Activated CD4-positive, alpha-beta T cell treated with anti-CD3 and anti-CD28 coated beads, Interleukin-2, amount 50 U/mL, for 1 hour (primary cell): ENCODE data around the gene C14orf132.
A peak's percentile ranks its signal among the peaks of the same experiment; 100 is the strongest.

Experiments
- DNase-seq: peaks from one replicate; pipeline ENCODE4 v3.0.0-alpha.2; 2020

Gene C14orf132

DNA sequence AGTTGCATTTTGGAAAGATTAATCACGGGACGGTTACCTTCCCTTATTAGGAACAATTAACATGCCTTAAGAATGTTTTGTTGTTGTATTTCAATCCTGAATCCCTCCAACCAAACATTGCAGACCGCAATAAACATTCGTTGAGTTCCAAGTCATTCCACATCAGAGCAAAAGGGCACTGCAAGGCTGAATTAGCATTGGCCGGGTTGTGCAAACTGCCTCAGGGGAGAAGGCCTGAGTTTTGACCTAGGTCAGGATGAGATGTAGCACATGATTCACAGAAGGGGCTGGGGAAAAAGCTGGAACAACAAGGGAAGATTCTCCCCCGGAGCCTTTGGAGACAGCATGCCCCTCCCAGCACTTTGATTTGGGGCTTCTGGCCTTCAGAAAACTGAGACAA is 83.3 kb downstream of the C14orf132 start:
- no peak for DNase-seq

DNA sequence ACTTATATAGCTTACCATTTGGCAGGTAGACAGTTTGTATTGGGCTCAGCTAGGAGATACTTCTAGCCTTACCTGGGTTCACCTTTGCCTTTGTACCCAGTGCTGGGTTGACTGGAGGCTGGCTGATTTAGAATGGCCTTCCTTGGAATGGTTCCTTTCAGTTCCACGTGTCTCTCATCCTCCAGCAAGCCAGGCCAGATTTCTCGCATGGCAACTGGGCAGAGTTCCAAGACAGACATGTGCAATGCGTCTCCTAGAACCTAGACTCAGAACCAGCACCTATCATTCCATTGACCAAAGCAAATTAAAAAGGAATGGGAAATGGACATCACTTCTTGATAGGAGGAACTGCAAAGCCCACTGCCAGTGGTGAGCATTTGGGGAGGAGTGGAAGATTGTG is 86.4 kb downstream of the C14orf132 start:
- DNase-seq = no peak

- peak; percentile 38 for DNase-seq
Observed at GRCh38 chr14:96126339-96126782, 87.2 kb downstream of the C14orf132 start.

DNA sequence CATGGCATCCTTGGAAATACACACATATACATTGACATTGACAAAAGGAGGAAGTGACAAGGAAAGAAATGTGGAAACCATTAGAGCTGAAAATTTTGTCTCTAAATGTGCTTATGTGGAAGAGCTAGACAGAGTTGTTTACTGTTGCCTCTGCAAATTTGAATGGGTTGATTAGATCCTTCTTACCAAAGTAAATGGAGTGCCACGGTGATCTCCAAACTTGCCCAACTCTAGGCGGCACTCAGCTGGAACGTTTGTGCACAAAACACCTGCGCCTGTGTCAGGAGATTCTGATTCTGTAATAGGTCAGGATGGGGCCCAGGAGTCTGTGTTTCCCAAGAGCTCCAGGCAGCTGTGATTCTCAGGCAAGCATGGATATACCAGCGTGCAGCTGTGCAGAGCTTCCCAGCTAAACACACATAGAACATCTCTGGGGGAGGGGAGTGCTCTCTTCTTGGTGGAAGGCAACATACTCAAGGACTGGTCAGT is 87.7 kb downstream of the C14orf132 start:
- no peak for DNase-seq

DNA sequence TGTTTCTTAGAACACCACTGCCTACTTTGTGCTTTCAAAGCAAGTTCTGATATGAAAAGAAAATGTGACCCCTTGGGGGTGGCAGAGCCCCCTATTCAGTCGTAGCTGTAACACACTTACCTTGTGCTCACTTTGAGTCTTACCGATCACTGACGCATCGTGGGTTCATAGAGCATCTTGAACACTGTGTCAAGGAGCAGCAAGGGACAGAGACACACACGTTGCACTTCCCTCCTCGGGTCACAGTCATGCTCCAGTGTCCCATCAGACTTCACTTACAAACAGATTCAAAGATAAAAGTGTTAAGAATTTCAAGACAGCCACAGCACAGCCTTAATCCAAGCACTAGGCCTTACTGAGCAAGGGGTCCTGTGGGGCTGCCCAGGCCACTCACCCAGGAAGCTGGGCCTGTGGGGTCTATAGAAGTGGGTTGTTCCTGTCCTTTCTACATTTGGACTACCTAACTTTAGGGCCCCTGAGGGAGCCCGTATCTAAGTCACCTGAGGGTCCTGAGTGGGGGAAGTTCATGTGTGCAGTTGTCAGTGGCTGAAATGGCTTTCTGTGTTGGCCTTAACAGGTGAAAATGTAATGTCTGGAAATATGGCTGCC is 90.1 kb downstream of the C14orf132 start:
- no peak for DNase-seq

GRCh38 chr14:96130391-96130790 is 91.2 kb downstream of the C14orf132 start:
- DNase-seq = no peak

DNA sequence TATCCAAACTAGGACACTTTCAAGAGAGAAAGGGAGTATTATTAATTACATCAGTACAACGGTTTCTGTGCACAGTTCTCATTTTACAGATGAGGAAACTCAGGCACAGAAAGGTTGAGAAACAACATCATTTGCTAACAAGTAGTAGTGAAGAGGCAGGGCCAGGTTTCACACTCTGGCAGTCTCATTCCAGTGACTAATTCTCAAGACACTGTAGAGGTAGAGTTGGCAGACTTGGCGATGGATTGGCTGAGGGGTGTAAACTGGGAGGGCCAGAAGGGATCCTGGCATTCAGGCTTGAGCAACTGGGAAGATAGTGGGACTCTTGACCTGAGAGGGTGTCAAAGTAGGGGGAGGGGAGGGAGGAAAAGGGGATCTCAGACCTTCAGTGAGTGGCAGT is 91.7 kb downstream of the C14orf132 start:
- no peak for DNase-seq

GRCh38 chr14:96131836-96132235 is 92.7 kb downstream of the C14orf132 start:
- no peak for DNase-seq

DNA sequence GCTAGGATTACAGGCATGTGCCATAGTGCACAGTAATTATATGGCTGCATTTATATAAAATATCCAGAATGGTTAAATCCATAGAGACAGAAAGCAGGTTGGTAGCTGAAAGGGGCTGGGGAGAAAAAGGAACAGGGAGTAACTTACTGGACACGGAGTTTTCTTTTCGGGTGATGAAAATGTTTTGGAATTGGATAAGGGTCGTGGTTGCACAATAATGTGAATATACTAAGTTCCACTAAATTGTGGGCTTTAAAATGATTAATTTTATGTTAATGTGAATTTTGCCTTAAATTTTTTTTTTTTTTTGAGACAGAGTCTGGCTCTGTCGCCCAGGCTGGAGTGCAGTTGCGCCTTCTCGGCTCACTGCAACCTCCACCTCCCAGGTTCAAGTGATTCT is 95.3 kb downstream of the C14orf132 start:
- no peak for DNase-seq

GRCh38 chr14:96135285-96135684 is 96.1 kb downstream of the C14orf132 start:
- DNase-seq = no peak

- no peak for DNase-seq
Observed at GRCh38 chr14:96136371-96137005, 97.3 kb downstream of the C14orf132 start.

- no peak for DNase-seq
Observed at GRCh38 chr14:96138241-96138640, 99.1 kb downstream of the C14orf132 start.

DNA sequence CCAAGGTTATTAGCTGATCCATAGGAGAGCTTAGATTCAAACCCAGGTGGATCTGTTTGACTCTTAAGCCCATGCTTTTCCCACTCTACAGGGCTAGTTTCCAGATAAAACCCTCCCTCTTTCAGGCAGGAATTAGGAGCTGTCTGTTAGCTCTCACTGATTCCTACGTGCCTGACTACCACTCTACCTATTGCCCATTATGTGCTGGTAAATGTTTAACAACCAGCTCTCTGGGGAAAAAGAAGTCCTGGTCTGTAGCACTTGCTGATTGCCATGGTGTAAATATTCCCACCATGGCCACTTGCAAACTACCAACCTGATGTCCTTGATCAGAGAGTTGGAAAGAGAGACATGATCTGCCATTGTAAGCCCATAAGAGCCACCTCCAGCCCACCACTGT is 100.0 kb downstream of the C14orf132 start:
- DNase-seq = no peak

DNA sequence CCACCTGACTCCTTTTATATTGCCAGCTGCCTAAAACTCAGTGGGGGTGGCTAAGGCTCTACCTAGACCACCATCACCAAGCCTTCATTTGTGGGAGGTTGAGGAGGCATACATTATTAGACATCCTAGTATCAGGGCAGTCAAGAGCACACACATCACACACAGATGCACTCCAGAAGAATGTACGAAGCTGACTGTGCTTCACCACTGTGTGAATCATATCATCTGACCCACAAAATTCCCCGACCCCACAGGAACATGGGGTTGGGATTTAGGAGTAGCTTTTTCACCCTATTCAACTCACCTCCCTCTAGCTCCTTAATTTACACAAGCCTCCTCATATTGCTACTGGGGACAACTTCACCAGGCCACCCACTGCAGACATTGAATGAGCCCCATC is 100.7 kb downstream of the C14orf132 start:
- no peak for DNase-seq

- no peak for DNase-seq
Observed at GRCh38 chr14:96140952-96141351, 101.8 kb downstream of the C14orf132 start.
